GM12878 (cell line): ENCODE data around the gene SESN3. TPM values are rescaled to one million over a fixed set of nuclear protein-coding genes. Genes with fewer than 3 reads are reported as not detected.

Experiments
- ATAC-seq: fragments of 200-7000 bp; cut with Tn5 transposase; 3 replicates; pipeline ENCODE4 v1.9.1; 2020; ENCODE audit warnings: mild to moderate bottlenecking, moderate library complexity
- BruUV-seq: library from RNA; stranded (reverse); fragments of 400-500 nt; replicated peaks from 2 replicates; lab custom pipeline; 2021; lab: Mats Ljungman, UMichigan
- CTCF ChIA-PET: fragments of 300-600 bp; sonication (Branson Sonifier 250); formaldehyde crosslinking; extraction: SDS; loops from one replicate; lab custom pipeline; 2021; ENCODE audit warnings: inconsistent platforms; lab: Yijun Ruan, JAX
- POLR2A ChIA-PET: fragments of 350-600 bp; formaldehyde crosslinking; extraction: SDS; loops from one replicate; lab custom pipeline; 2021; ENCODE audit warnings: inconsistent platforms; lab: Charles Lee
- RAD21 ChIA-PET: fragments of 300-600 bp; sonication (Branson Sonifier 250); formaldehyde crosslinking; loops from one replicate; lab custom pipeline; 2023; ENCODE audit warnings: antibody characterized with exemption; ENCODE audit not compliant: unreplicated experiment; lab: Charles Lee
- SMC1A ChIA-PET: fragments of 300-600 bp; sonication (Branson Sonifier 250); formaldehyde crosslinking; loops from one replicate; lab custom pipeline; 2023; ENCODE audit not compliant: unreplicated experiment, uncharacterized antibody; lab: Charles Lee
- DNase-seq: peaks from one replicate; pipeline ENCODE4 v3.0.0-alpha.2; 2011; ENCODE audit warnings: low read depth, low spot score
- FAIRE-seq: peaks from 3 replicates; lab custom pipeline; 2011; peaks lifted over from hg19 to GRCh38; lab: Jason Lieb, UNC
- H2AFZ ChIP-seq: 2 replicates; pipeline ENCODE4 v1.6.0; 2011; ENCODE audit warnings: low read depth, low read length, control low read depth; ENCODE audit not compliant: control insufficient read depth
- H3K27ac ChIP-seq: 2 replicates; pipeline ENCODE4 v1.5.1; 2011; ENCODE audit warnings: control low read depth; ENCODE audit not compliant: control insufficient read depth, insufficient read depth
- H3K27me3 ChIP-seq, 2 experiments: replicated peaks in 1 of 2; 2 replicates each; pipeline versions ENCODE4 v1.6.0 to v1.6.1; 2011; ENCODE audit warnings: low read length in 1 of 2; ENCODE audit not compliant: control insufficient read depth in 2 of 2, insufficient read depth in 2 of 2
- H3K36me3 ChIP-seq, 2 experiments: 2 replicates each; pipeline ENCODE4 v1.5.1; 2011; ENCODE audit warnings: low read length in 1 of 2; ENCODE audit not compliant: control insufficient read depth in 2 of 2, insufficient read depth in 2 of 2
- H3K4me1 ChIP-seq: 2 replicates; pipeline ENCODE4 v1.6.1; 2011; ENCODE audit warnings: mild to moderate bottlenecking, low read length, moderate library complexity, mixed read lengths; ENCODE audit not compliant: control insufficient read depth, insufficient read depth
- H3K4me2 ChIP-seq: 2 replicates; pipeline ENCODE4 v1.6.0; 2011; ENCODE audit warnings: control low read depth; ENCODE audit not compliant: control insufficient read depth, insufficient read depth
- H3K4me3 ChIP-seq: fragments of 200-600 bp; sonication (generic); 2 replicates; pipeline ENCODE4 v1.5.1; 2016
- H3K79me2 ChIP-seq: 2 replicates; pipeline ENCODE4 v1.6.0; 2011; ENCODE audit warnings: low read length; ENCODE audit not compliant: control insufficient read depth, insufficient read depth
- H3K9ac ChIP-seq: 2 replicates; pipeline ENCODE4 v1.8.0; 2011; ENCODE audit warnings: low read length, control low read depth, mixed read lengths; ENCODE audit not compliant: control insufficient read depth, insufficient read depth
- H3K9me3 ChIP-seq: replicated peaks from 3 replicates; pipeline ENCODE4 v1.5.1; 2011; ENCODE audit warnings: mild to moderate bottlenecking, low read length; ENCODE audit not compliant: control insufficient read depth, insufficient read depth
- H4K20me1 ChIP-seq: 2 replicates; pipeline ENCODE4 v1.6.0; 2011; ENCODE audit not compliant: control insufficient read depth, insufficient read depth
- CBFB ChIP-seq: IDR thresholded peaks from 2 replicates; pipeline ENCODE4 v1.6.1; 2016; ENCODE audit warnings: antibody characterized with exemption, low read depth
- CREM ChIP-seq: IDR thresholded peaks from 2 replicates; pipeline ENCODE4 v1.6.1; 2014; ENCODE audit warnings: antibody characterized with exemption, low read depth
- EZH2 ChIP-seq: IDR thresholded peaks from 2 replicates; pipeline ENCODE4 v1.6.1; 2012; ENCODE audit warnings: low read depth, mild to moderate bottlenecking, control low read depth, inconsistent platforms, low read length, borderline replicate concordance; ENCODE audit not compliant: control insufficient read depth
- POU2F2 ChIP-seq: IDR thresholded peaks from 3 replicates; pipeline ENCODE4 v1.6.1; 2011; ENCODE audit warnings: low read depth, mild to moderate bottlenecking, low read length, borderline replicate concordance
- RELA ChIP-seq: fragments of 450-650 bp; IDR thresholded peaks from 2 replicates; pipeline ENCODE4 v1.8.0; 2014; ENCODE audit warnings: borderline replicate concordance; ENCODE audit not compliant: partially characterized antibody
- SRF ChIP-seq, 2 experiments: IDR thresholded peaks; 2 replicates each; pipeline ENCODE4 v1.6.1; 2011; ENCODE audit warnings: low read depth in 2 of 2, low read length in 2 of 2, mild to moderate bottlenecking in 1 of 2, moderate library complexity in 1 of 2
- YBX1 ChIP-seq: fragments of 450-650 bp; IDR thresholded peaks from 2 replicates; pipeline ENCODE4 v1.6.1; 2016; ENCODE audit warnings: antibody characterized with exemption
- ZNF622 ChIP-seq: fragments of 450-650 bp; IDR thresholded peaks from 2 replicates; pipeline ENCODE4 v1.6.1; 2017; ENCODE audit warnings: mild to moderate bottlenecking, inconsistent platforms
- ZZZ3 ChIP-seq: IDR thresholded peaks from 2 replicates; pipeline ENCODE4 v1.6.1; 2011; ENCODE audit warnings: low read depth; ENCODE audit not compliant: control insufficient read depth, insufficient read length
- WGBS: methylation state at CpG from one replicate; pipeline ENCODE4 v1.1.6; 2016; ENCODE audit warnings: low lambda C conversion rate; ENCODE audit not compliant: insufficient replicate concordance, insufficient coverage; ENCODE audit errors: missing lambda C conversion rate; 5-methylcytosine and 5-hydroxymethylcytosine counted together
- in situ Hi-C: fragments of 300-500 bp; cut with MboI; formaldehyde crosslinking; loops from 9 replicates; pipeline ENCODE4 v1.14.3; 2018; ENCODE audit warnings: mixed read lengths
- intact Hi-C: fragments of 100-400 bp; cut with micrococcal nuclease; formaldehyde crosslinking; loops from one replicate; pipeline ENCODE4 v1.14.2; 2022; ENCODE audit not compliant: unreplicated experiment
- polyA plus RNA-seq, 11 experiments: library from polyadenylated mRNA; depleted of rRNA in 4 of 11; unstranded in 6 of 11; stranded (reverse) in 5 of 11; fragments of >200 nt; fragmentation: Nextera tagmentation in 4 of 11; fragmentation: Illumina TruSeq in 1 of 11; extraction: Ambion mirVana in 4 of 11; extraction: Trizol in 1 of 11; gene quantifications; 1 replicate in 1 of 11; 2 replicates in 10 of 11; pipeline versions ENCODE4 v1.2.1 to v1.2.3, GENCODE V29; 2011 to 2016; ENCODE audit warnings: inconsistent platforms in 2 of 11, missing spikeins in 2 of 11, low read depth in 1 of 11
- total RNA-seq, 4 experiments: library from RNA; depleted of rRNA in 3 of 4; stranded (reverse); fragments of >200 nt in 3 of 4; fragmentation: Illumina TruSeq in 1 of 4; extraction: Trizol in 1 of 4; gene quantifications; 2 replicates each; pipeline versions ENCODE4 v1.2.1 to v1.2.3, GENCODE V29; 2013 to 2021
- TF ChIP-seq, protein P1 (sequence below): fragments of 450-650 bp; IDR thresholded peaks from 2 replicates; pipeline ENCODE4 v1.6.1; 2018; ENCODE audit warnings: mild to moderate bottlenecking, low read depth, moderate library complexity; ENCODE audit not compliant: partially characterized antibody
- TF ChIP-seq, protein P2 (sequence below): IDR thresholded peaks from 2 replicates; pipeline ENCODE4 v1.6.1; 2011; ENCODE audit warnings: low read depth, mild to moderate bottlenecking, low read length, moderate library complexity, borderline replicate concordance; ENCODE audit errors: extremely low read depth
- TF ChIP-seq, protein P3 (sequence below): IDR thresholded peaks from 2 replicates; pipeline ENCODE4 v1.6.1; 2012; ENCODE audit warnings: low read length, inconsistent platforms
- TF ChIP-seq, protein P4 (sequence below), 3 experiments: IDR thresholded peaks in 2 of 3; conservative IDR thresholded peaks in 1 of 3; 2 replicates each; pipeline ENCODE4 v1.5.1; 2011; ENCODE audit warnings: low read depth in 3 of 3, low read length in 3 of 3, mild to moderate bottlenecking in 3 of 3, control low read depth in 2 of 3, moderate library complexity in 2 of 3, inconsistent platforms in 1 of 3, mixed read lengths in 1 of 3; ENCODE audit not compliant: control insufficient read depth in 2 of 3, insufficient read depth in 1 of 3; ENCODE audit errors: extremely low read depth in 1 of 3
- TF ChIP-seq, protein P5 (sequence below): fragments of 450-650 bp; formaldehyde crosslinking; IDR thresholded peaks from 2 replicates; pipeline ENCODE4 v1.4.0; 2022; ENCODE audit warnings: mild to moderate bottlenecking, moderate library complexity

The SESN3 gene
- total and polyA plus RNA-seq, 10 of the 15 experiments (the other 5 are each of a cell fraction or from before 2014, with no cell fraction given): 0.64 to 6.7 (median 3.0) TPM

DNA sequence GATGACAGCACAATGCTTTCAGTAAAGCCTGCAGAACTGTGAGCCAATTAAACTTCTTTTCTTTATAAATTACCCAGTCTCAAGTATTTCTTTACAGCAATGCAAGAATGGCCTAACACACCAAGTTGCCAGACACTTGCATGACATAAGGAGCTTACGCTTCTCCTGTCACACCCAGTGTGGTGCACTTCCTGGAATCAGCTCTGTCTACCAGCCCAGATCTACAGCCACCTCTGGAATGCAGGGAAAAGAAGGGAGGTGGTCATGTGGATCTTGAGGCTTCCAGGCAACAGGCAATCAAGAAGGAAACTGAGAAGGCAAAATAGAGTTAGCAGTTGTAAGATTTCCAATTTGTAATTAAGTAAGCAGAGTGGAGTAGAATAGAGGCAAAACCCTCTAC, 37.4 kb upstream of the SESN3 start:
- WGBS: 100% methylated on average over 1 of the region's 1 CpG

More for the DNA sequence above, 37.4 kb upstream of the SESN3 start:
- DNase-seq: no peak
- no peak overlapping the region for H2AFZ ChIP-seq
- SMC1A ChIA-PET: interaction anchor here (3.0 to 6.8 kb wide), 2 partner anchors 14 kb away, joined by 12 to 56 read pairs; no protein-coding TSS in a partner anchor
- H4K20me1 ChIP-seq: no peaks in the 10 kb centered on the region
- H3K9ac ChIP-seq: no peak overlapping the region
- no TSS peak for BruUV-seq
- intact Hi-C loops (no loop called here), in situ Hi-C loops (no loop called here)
- H3K27me3 ChIP-seq: no peaks in the 10 kb centered on the region
- POLR2A ChIA-PET: no interaction called here
- H3K36me3 ChIP-seq: no peaks in the 10 kb centered on the region
- FAIRE-seq: no peak
- no peak for ATAC-seq
- no peaks in the 10 kb centered on the region for H3K79me2 ChIP-seq
- H3K4me1 ChIP-seq: no peaks in the 10 kb centered on the region
- H3K9me3 ChIP-seq: no peaks in the 10 kb centered on the region
- no peak overlapping the region for H3K4me2 ChIP-seq
- no peak overlapping the region for H3K4me3 ChIP-seq
- CTCF ChIA-PET: no interaction called here
- TF ChIP-seq YBX1 (no peak), POU2F2 (no peak), EZH2 (no peak), RELA (no peak), SRF (IDR thresholded peaks at IDR 0.05; ENCODE audit: low read depth in 2 of 2, low read length in 2 of 2) (no peak), ZZZ3 (no peak), ZNF622 (no peak), CBFB (no peak), CREM (no peak)
- TF ChIP-seq, protein P1, sequence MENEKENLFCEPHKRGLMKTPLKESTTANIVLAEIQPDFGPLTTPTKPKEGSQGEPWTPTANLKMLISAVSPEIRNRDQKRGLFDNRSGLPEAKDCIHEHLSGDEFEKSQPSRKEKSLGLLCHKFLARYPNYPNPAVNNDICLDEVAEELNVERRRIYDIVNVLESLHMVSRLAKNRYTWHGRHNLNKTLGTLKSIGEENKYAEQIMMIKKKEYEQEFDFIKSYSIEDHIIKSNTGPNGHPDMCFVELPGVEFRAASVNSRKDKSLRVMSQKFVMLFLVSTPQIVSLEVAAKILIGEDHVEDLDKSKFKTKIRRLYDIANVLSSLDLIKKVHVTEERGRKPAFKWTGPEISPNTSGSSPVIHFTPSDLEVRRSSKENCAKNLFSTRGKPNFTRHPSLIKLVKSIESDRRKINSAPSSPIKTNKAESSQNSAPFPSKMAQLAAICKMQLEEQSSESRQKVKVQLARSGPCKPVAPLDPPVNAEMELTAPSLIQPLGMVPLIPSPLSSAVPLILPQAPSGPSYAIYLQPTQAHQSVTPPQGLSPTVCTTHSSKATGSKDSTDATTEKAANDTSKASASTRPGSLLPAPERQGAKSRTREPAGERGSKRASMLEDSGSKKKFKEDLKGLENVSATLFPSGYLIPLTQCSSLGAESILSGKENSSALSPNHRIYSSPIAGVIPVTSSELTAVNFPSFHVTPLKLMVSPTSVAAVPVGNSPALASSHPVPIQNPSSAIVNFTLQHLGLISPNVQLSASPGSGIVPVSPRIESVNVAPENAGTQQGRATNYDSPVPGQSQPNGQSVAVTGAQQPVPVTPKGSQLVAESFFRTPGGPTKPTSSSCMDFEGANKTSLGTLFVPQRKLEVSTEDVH: no peak
- TF ChIP-seq, protein P2, sequence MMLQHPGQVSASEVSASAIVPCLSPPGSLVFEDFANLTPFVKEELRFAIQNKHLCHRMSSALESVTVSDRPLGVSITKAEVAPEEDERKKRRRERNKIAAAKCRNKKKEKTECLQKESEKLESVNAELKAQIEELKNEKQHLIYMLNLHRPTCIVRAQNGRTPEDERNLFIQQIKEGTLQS: no peak
- TF ChIP-seq, protein P3, sequence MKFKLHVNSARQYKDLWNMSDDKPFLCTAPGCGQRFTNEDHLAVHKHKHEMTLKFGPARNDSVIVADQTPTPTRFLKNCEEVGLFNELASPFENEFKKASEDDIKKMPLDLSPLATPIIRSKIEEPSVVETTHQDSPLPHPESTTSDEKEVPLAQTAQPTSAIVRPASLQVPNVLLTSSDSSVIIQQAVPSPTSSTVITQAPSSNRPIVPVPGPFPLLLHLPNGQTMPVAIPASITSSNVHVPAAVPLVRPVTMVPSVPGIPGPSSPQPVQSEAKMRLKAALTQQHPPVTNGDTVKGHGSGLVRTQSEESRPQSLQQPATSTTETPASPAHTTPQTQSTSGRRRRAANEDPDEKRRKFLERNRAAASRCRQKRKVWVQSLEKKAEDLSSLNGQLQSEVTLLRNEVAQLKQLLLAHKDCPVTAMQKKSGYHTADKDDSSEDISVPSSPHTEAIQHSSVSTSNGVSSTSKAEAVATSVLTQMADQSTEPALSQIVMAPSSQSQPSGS: no peak
- TF ChIP-seq, protein P4, sequence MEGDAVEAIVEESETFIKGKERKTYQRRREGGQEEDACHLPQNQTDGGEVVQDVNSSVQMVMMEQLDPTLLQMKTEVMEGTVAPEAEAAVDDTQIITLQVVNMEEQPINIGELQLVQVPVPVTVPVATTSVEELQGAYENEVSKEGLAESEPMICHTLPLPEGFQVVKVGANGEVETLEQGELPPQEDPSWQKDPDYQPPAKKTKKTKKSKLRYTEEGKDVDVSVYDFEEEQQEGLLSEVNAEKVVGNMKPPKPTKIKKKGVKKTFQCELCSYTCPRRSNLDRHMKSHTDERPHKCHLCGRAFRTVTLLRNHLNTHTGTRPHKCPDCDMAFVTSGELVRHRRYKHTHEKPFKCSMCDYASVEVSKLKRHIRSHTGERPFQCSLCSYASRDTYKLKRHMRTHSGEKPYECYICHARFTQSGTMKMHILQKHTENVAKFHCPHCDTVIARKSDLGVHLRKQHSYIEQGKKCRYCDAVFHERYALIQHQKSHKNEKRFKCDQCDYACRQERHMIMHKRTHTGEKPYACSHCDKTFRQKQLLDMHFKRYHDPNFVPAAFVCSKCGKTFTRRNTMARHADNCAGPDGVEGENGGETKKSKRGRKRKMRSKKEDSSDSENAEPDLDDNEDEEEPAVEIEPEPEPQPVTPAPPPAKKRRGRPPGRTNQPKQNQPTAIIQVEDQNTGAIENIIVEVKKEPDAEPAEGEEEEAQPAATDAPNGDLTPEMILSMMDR (IDR thresholded peaks at IDR 0.05 in 2 of 3, conservative IDR thresholded peaks at IDR 0.05 in 1 of 3; ENCODE audit: control insufficient read depth in 2 of 3, extremely low read depth in 1 of 3, insufficient read depth in 1 of 3, low read depth in 3 of 3, low read length in 3 of 3): no peak
- TF ChIP-seq, protein P5, sequence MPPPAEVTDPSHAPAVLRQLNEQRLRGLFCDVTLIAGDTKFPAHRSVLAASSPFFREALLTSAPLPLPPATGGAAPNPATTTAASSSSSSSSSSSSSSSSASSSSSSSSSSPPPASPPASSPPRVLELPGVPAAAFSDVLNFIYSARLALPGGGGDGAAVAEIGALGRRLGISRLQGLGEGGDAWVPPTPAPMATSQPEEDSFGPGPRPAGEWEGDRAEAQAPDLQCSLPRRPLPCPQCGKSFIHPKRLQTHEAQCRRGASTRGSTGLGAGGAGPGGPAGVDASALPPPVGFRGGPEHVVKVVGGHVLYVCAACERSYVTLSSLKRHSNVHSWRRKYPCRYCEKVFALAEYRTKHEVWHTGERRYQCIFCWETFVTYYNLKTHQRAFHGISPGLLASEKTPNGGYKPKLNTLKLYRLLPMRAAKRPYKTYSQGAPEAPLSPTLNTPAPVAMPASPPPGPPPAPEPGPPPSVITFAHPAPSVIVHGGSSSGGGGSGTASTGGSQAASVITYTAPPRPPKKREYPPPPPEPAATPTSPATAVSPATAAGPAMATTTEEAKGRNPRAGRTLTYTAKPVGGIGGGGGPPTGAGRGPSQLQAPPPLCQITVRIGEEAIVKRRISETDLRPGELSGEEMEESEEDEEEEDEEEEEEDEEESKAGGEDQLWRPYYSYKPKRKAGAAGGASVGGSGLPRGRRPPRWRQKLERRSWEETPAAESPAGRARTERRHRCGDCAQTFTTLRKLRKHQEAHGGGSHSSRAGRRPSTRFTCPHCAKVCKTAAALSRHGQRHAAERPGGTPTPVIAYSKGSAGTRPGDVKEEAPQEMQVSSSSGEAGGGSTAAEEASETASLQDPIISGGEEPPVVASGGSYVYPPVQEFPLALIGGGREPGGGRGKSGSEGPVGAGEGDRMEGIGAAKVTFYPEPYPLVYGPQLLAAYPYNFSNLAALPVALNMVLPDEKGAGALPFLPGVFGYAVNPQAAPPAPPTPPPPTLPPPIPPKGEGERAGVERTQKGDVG (CRISPR knock-in tag): no peak
- TF ChIP-seq, all 136 proteins: peak for 0
- RAD21 ChIA-PET: no interaction called here
- H3K27ac ChIP-seq: no peak overlapping the region
